Testis (tissue), 2 donors: ENCODE measurements around the gene MSL1.
"Not testable (repeated sequence)": the region's sequence is repeated elsewhere in the genome, so short reads cannot be mapped to it uniquely, and the experiment has no call there.

ENCODE experiments used
- CTCF ChIP-seq, 3 experiments: fragments of 450-650 bp in 2 of 3; fragments of 200-600 bp in 1 of 3; sonication (generic) in 1 of 3; IDR thresholded peaks; one replicate each; pipeline ENCODE4 v1.5.1; 2016 to 2019; ENCODE audit warnings: antibody characterized with exemption in 3 of 3, mild to moderate bottlenecking in 2 of 3, moderate library complexity in 1 of 3
- POLR2A ChIP-seq: fragments of 450-650 bp; IDR thresholded peaks from one replicate; pipeline ENCODE4 v1.6.1; 2017; ENCODE audit warnings: antibody characterized with exemption, mild to moderate bottlenecking, moderate library complexity

- not testable (repeated sequence) for TF ChIP-seq CTCF (IDR thresholded peaks at IDR 0.05); POLR2A
Measured at GRCh38 chr17:40143166-40143565, 21.4 kb downstream of the MSL1 start.
